NT2/D1 (cell line): ENCODE data around the gene AFTPH.

Experiments used
- YY1 ChIP-seq: IDR thresholded peaks from 2 replicates; pipeline ENCODE4 v1.6.1; 2011; ENCODE audit not compliant: insufficient read length, insufficient read depth
- ZNF274 ChIP-seq: IDR thresholded peaks from 2 replicates; pipeline ENCODE4 v1.6.1; 2011; ENCODE audit warnings: mild to moderate bottlenecking, low read depth, low read length

DNA sequence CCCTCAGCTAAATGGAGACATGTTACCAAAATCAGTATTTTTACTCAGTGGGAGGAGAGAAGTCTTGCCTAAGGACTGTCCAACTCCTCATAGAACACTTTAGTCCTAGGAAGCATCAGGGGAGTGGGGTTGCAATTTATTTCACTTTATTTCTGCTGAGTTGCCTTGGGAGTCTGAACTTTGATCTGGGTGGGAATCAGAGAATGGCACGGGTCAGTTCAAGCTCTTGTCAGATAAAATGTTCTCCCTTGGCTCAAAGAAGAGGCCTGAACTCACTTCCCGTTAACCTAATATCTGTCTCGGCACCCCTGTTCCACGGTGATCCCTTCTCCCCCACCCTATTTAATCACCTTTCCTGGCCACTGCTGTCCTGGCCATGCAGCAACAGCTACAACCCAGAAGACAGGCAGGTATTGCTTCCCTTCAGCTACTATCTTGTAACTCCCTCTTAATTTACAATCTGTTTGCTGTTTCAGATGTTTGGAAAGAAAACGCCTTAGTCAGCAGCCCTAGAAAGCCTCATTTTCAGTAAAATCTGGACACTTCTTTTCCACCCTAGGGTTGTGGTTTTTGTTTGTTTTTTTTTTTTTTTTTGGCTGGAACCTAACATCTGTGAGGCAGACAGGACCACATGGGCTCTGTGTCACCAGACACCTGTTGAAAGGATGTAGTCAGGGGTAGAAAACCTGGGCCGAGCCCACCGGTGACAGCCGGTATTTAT, 77.1 kb downstream of the AFTPH start:
- TF ChIP-seq ZNF274 = no peak
- TF ChIP-seq YY1 = no peak
